GM21723 (cell line): ENCODE results near the gene EYA4.

Source experiments
- ATAC-seq: cut with Tn5 transposase; IDR thresholded peaks from one replicate; pipeline ENCODE4 v1.9.1; 2021; ENCODE audit warnings: mild to moderate bottlenecking, moderate library complexity; ENCODE audit not compliant: unreplicated experiment

The EYA4 gene

DNA sequence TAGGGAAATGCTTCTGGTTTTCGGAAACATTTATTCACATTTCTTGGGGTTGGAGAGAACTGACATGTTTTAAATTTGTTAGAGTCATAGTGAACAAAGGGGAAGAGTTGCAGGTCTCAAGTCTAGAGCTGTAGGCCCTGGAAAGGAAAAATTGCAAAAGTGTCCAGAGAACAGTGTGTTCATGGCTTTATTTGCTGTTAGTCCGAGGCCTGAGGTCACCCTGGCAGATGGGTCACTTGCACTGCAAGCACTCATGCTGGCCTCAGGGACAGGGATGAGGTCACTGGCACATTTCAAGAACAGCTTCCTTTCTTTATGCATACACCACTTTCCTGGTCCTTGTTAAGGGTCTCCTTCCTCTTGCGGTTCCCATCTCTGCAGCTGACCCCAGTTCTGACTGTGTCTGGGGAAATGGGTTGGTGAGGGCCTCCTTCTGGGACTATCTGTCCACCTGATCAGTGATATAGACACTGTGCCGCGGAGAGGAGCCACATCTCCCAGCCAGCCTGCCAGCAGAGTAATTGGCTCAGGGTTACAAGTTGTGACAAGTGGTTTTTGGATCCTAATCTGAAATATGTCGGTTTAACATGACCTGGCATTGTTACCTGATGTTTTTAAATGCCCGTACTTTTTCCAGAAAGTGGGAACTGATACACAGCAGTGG is 194.0 kb downstream of the EYA4 start:
- ATAC-seq: no peak

GRCh38 chr6:133436652-133437051 is 195.5 kb downstream of the EYA4 start:
- ATAC-seq: no peak

GRCh38 chr6:133441491-133441890 is 200.3 kb downstream of the EYA4 start:
- no peak for ATAC-seq

DNA sequence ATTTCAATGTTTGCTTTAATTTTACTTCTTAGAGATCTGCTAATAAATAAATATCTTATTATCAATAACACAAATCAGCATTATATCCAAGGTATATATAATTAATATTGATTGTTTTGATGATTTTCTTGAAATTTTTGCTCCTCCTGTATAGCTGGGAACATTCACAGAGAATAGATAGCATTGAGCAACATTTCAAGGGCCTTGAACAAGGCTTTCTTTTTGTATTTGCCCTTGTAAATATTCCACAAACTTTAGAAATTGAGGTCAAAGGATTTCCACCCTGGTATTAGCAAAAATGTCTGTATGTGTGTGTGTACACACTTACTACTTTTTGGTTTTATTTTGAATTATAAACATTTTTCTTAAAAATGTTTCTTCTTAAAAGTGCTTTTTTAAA is 205.6 kb downstream of the EYA4 start:
- ATAC-seq: no peak

GRCh38 chr6:133447924-133448323 is 206.8 kb downstream of the EYA4 start:
- no peak for ATAC-seq

DNA sequence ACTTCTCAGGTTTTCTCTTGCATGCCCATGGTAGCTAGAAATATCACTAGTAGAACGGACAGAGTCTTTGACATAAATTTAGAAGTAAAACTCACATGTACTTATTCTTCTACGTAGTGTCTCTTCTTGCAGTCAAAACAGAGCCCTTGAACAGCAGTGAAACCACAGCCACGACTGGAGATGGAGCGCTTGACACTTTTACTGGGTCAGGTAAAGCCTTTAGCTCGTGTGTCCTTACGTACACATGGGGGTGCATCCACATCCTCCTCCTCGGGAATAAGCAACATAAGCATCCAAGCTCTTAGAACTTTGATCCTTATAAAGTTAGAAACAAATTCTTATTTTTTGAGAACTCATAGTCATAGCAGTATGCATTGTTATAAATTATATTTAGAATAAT is 215.3 kb downstream of the EYA4 start:
- no peak for ATAC-seq

GRCh38 chr6:133456944-133457343 is 215.8 kb downstream of the EYA4 start:
- ATAC-seq: no peak

DNA sequence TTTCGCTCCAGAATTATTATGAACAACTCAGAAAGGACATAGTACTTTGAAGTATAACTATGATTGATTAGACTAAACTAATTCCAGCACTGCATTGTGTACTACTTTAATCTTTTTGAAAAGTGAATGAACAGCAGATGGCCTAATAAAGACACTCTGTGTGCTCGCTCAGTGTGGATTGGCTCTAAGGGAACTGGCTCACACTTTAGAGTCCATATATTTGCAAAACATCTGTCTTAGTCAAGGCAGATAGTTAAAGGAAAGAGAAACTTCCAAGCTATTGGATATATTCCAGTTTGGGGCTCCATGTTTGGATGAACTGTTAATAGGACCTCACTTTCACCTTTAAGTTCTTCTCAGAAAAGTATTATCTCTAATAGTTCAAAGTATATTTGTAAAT is 218.9 kb downstream of the EYA4 start:
- ATAC-seq: no peak

DNA sequence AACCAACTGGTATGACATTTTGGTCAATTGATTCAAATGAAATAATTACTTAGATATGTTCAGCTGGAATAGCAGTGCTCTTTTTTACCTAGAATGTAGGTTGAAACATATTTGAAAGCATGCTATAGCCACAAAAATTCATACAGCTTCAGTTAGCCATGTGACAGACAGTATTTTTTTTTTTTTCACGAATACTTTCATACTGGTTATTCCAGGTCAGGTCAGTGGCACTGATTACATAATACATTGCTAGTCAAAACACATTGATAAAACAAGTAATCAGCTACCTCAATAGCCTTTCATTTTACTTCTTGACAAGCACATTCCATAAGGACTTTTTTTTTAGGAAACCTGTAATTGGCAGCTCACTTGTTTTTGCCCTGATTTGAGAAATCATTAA is 222.6 kb downstream of the EYA4 start:
- no peak for ATAC-seq

DNA sequence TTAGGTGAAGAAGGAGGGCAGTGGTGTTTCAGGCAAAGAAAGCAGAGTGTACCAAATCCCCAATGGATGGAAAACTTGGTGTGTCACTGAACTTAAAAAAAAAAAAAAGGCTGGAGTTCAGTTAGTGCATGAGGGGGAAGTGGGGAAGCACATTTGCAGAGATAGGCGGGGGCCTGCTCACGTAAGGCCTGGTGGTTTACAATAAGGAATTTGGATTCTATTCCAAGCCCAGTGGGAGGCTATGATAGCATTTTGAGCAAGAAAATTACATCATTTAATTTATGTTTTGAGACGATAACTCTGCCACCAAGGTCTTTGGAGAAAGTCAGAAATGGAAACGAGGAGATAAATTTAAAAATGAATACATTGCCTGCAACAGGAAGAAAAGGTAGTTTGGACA is 225.5 kb downstream of the EYA4 start:
- no peak for ATAC-seq

GRCh38 chr6:133467231-133467981 is 226.2 kb downstream of the EYA4 start:
- ATAC-seq: no peak

- no peak for ATAC-seq
Observed at GRCh38 chr6:133467982-133468380, 226.8 kb downstream of the EYA4 start.

DNA sequence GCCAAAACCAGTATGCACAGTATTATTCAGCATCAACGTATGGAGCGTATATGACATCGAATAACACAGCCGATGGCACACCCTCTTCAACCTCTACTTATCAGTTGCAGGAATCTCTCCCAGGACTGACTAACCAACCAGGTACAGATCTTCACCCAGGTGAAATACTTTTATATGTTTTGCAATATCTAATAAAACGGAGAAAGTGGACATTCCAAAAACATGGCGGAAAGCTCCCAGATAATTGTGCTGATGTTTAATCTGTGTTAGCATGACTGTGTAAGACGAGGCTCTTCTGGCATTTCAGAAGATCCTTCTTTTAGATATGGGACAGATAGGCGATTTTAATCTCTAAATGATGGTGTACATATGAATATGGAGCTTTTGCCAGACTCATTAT is 227.4 kb downstream of the EYA4 start:
- ATAC-seq: no peak

DNA sequence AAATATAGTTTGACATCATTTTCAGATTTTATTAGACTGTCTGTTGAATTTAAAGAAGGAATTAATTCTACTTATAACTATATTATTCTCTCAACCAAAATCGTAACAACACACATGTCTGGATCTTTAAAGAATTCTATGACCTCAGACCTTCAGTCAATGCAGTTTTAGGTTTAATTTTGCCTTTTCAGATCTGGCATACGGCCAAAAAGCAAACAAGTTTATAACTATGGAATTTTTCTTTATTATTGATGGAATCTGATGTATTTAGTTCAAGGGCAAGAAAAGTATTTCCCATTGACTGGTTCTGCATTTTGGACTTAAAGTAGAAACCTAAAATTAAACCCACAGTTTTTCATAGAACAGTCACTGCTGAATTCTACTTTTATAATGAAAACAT is 233.4 kb downstream of the EYA4 start:
- ATAC-seq: no peak

DNA sequence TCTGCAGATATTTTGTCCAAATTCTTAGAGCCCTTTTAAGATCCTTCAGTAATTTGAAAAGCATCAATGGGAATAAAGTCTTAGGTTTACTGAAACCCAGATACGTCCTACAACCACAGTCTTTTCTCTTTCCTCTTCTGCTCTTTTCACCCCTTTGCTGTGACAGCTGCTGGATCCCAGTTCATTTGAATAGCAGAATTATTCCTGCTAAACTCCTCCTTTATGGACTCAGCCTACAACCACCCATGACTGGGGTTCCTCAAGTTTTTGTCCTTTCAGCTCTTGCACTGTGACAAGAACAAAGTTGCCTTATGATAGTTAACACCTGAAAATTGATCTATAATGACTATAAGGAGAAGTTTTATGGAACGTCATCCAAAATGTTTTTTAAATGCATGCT is 237.5 kb downstream of the EYA4 start:
- no peak for ATAC-seq

DNA sequence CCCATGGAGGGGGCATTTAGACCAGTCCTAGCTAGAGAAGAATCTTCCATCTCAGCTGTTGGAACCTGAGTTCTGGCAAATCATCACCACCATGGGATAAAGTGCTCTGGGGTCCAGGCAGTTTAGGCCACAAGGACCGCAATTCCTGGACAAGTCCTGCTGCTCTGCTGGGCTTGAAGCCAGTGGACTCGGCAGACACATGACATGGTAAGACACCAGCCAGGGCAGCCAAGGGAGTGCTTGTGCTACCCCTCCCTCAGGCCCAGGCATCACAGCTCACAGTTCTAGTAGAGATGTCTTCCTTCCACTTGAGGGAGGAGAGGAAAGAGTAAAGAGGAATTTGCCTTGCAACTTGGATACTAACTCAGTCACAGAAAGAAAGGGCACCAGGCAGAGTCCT is 246.0 kb downstream of the EYA4 start:
- ATAC-seq: no peak

DNA sequence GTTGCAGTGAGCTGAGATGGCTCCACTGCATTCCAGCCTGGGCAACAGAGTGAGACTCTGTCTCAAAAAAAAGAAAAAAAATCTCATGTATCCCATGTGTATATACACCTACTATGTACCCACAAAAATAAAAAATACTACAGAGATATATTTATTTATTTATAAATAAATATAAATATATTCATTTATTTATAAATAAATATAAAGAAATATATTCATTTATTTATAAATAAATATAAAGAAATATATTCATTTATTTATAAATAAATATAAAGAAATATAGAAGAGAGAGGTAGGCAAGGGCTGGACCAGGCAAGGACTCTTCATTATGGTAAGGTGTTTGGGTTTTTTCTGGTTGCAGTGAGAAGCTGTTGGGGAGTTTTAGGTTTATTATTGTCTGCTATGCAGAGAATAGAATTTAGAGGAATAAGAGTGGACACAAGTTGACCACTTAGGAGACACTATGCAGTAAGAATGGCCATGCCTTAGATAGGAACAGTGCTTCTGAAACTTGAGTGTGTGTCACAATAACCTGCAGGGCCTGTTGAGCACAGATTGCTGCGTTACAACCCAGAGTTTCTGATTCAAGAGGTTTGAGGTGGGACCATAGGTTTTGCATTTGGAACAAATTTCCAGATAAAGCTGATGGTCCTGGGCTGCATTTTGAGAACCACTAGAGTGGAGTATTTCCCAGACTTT is 254.2 kb downstream of the EYA4 start:
- ATAC-seq: no peak

DNA sequence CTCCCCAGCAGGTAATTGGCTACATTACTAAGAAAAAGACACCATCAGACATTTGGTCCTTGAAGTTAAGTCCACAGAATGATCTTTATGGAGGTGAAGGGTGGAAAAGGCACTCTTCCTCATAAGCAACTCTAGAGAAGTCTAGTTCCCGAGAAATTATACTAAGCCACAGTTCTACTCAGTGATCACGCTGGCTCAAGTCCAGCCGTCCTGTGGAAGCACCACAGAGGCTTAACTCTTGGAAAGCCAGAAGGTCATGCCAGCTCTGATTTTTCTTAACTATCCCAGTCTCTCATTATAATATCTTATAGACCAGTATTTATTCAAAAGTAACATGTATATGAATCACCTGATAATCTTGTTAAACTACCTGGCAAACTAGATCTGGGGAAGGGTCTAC is 258.5 kb downstream of the EYA4 start:
- ATAC-seq: no peak

DNA sequence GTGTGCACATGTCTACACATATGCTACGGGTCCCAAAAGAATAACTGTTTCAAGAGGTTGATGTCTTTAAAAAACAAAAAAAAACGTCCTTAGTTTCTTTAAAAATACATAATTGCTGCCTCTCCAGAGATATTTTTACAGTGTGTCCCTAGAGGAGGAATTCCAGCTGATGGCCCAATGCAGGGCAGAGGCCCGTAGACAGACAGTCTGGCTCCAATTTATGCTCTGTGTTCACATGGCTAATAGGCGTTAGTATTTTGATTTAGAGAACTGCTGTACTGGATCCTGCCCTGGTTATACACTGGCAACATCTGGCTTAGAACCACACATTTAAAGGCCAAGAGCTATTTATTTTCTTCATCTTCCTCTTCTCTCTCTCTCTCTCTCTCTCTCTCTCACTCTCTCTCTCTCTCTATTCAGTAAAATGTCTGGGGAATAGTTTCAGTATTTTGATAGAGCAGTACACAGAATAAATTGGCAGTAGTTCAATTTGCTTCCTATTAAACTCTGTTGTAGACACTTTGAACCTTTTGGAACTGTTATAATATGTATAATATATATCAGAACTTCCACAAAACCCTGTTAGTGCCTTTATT is 260.6 kb downstream of the EYA4 start:
- no peak for ATAC-seq

DNA sequence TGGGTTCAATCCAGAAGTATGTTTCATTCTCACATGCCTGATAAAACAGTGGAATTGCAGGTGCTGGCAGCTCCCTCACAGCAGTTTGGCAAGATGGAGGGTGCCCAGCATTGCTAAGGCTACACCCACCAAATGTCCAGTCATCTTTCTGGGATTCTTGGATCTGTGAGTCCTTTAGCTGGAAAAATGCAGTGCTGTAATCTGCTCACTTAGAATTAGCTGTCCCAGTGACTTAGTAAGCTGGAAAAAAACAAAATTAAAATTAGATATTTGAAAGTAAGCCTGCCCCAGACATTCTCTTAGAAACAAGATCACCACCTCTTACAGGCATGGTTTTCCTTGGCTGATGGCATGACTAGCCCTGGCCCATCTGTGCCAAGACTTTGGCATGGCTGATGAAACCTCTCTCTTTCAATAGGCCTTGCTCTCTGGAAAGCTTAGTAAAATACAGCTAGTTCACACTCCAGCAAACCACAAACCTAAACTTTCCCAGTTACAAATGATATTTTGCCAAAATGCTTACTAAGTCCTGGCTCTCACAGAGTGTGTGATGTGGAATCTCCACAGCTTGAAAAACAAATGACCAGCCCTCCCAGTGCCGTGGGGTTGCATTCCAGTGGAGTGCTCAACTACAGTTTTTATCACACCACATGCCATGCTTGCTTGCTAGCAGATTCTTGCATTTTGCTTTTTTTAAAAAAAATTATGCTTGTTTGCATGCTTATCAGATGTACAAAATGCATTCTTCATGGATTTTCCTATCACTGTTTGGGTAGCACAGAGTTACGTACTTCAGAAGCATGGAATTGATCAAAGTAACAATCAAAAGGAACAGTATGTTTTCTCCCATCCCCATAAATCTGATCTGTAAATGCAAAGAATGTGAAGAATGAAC is 261.5 kb downstream of the EYA4 start:
- no peak for ATAC-seq

DNA sequence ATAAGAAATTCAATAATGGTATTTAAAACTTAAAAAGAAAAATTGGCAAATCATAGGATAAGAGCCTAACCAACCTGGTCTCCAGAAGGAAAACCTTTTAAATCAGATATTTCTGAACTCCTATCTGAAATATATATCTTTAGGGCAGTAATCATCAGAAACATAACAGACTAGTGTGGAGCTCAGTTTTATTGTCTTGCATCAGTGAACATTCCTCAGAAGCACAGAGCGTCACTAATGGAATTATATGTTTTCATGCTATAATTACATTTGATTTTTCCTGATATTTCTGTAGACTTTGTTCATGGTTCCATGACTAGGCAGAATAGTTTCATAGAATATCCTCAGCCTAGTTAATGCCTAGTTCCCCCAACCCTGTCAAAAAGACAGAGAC is 262.2 kb downstream of the EYA4 start:
- no peak for ATAC-seq
